ENCODE results near the gene SUPT20HL1.

DNA sequence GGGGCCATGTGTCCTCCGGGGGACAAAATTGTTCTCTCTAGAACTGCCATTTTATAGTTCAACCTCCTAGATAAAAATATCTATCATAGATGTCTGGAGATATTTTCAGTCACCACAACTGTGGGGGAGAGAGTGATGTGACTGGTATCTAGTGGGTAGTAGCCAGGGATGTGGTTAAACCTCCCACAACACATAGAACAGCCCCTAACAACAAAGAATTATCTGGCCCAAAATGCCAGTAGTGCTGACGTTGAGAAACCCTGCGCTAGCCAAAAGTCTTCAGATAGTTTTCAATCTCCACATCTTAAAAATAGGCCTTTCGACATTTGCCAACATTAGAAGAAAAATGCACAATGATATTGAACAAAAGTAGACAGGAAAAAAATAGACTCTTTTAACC lies 27.6 kb upstream of the SUPT20HL1 start:
- TF ChIP-seq, protein P1, sequence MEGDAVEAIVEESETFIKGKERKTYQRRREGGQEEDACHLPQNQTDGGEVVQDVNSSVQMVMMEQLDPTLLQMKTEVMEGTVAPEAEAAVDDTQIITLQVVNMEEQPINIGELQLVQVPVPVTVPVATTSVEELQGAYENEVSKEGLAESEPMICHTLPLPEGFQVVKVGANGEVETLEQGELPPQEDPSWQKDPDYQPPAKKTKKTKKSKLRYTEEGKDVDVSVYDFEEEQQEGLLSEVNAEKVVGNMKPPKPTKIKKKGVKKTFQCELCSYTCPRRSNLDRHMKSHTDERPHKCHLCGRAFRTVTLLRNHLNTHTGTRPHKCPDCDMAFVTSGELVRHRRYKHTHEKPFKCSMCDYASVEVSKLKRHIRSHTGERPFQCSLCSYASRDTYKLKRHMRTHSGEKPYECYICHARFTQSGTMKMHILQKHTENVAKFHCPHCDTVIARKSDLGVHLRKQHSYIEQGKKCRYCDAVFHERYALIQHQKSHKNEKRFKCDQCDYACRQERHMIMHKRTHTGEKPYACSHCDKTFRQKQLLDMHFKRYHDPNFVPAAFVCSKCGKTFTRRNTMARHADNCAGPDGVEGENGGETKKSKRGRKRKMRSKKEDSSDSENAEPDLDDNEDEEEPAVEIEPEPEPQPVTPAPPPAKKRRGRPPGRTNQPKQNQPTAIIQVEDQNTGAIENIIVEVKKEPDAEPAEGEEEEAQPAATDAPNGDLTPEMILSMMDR (IDR thresholded peaks at IDR 0.05): no peak
- TF ChIP-seq POLR2A (IDR thresholded peaks at IDR 0.05): no peak
